ENCODE measurements around the gene DAW1.

Gene DAW1

GRCh38 chr2:227853204-227853629 lies 18.2 kb upstream of the DAW1 start:
- H3K27ac ChIP-seq, result no peak overlapping the region
- no peak for TF ChIP-seq CTCF (IDR thresholded peaks at IDR 0.05)

GRCh38 chr2:227853765-227854271 lies 17.6 kb upstream of the DAW1 start:
- peaks cover 35% of the 10 kb centered on the region for H3K27me3 ChIP-seq
- no peak overlapping the region for H3K4me3 ChIP-seq (ENCODE audit: low read depth in 1 of 2, low read length in 1 of 2)
- no peak for TF ChIP-seq CTCF (IDR thresholded peaks at IDR 0.05)
- H3K27ac ChIP-seq, result no peak overlapping the region
- H3K36me3 ChIP-seq, result no peaks in the 10 kb centered on the region
- H3K9me3 ChIP-seq, result no peaks in the 10 kb centered on the region
- H3K4me1 ChIP-seq (ENCODE audit: control insufficient read depth in 1 of 2, insufficient read depth in 1 of 2, low read depth in 1 of 2, low read length in 1 of 2), result peaks cover 3% of the 10 kb centered on the region in 2 experiments

More at GRCh38 chr2:227853204-227853629, 18.2 kb upstream of the DAW1 start:
- Histone ChIP-seq H3K4me1 (ENCODE audit: control insufficient read depth in 1 of 2, insufficient read depth in 1 of 2, low read depth in 1 of 2, low read length in 1 of 2) (peaks cover 3% of the 10 kb centered on the region in 2 experiments), H3K9me3 (no peaks in the 10 kb centered on the region), H3K36me3 (no peaks in the 10 kb centered on the region), H3K4me3 (ENCODE audit: low read depth in 1 of 2, low read length in 1 of 2) (no peak overlapping the region), H3K27me3 (peaks cover 35% of the 10 kb centered on the region)

GRCh38 chr2:227855440-227855839 lies 16.0 kb upstream of the DAW1 start:
- no peak for TF ChIP-seq CTCF (IDR thresholded peaks at IDR 0.05)
- Histone ChIP-seq H3K4me3 (ENCODE audit: low read depth in 1 of 2, low read length in 1 of 2) (no peak overlapping the region), H3K36me3 (no peaks in the 10 kb centered on the region), H3K9me3 (no peaks in the 10 kb centered on the region), H3K4me1 (ENCODE audit: control insufficient read depth in 1 of 2, insufficient read depth in 1 of 2, low read depth in 1 of 2, low read length in 1 of 2) (peaks cover 3% of the 10 kb centered on the region in 2 experiments), H3K27me3 (peaks cover 26% of the 10 kb centered on the region), H3K27ac (no peak overlapping the region)

GRCh38 chr2:227856697-227857096 lies 14.7 kb upstream of the DAW1 start:
- Histone ChIP-seq H3K4me3 (ENCODE audit: low read depth in 1 of 2, low read length in 1 of 2) (no peak overlapping the region), H3K27ac (no peak overlapping the region), H3K9me3 (no peaks in the 10 kb centered on the region), H3K27me3 (peaks cover 17% of the 10 kb centered on the region), H3K4me1 (ENCODE audit: control insufficient read depth in 1 of 2, insufficient read depth in 1 of 2, low read depth in 1 of 2, low read length in 1 of 2) (peaks cover 7 to 8% of the 10 kb centered on the region in 2 experiments), H3K36me3 (no peaks in the 10 kb centered on the region)
- no peak for TF ChIP-seq CTCF (IDR thresholded peaks at IDR 0.05)

- Histone ChIP-seq H3K4me1 (ENCODE audit: control insufficient read depth in 1 of 2, insufficient read depth in 1 of 2, low read depth in 1 of 2, low read length in 1 of 2) (peaks cover 17 to 18% of the 10 kb centered on the region in 2 experiments), H3K27ac (no peak overlapping the region), H3K4me3 (ENCODE audit: low read depth in 1 of 2, low read length in 1 of 2) (no peak overlapping the region), H3K9me3 (no peaks in the 10 kb centered on the region), H3K36me3 (no peaks in the 10 kb centered on the region), H3K27me3 (peaks cover 9% of the 10 kb centered on the region)
- TF ChIP-seq CTCF (IDR thresholded peaks at IDR 0.05), result no peak
Observed at GRCh38 chr2:227860221-227860641, 11.2 kb upstream of the DAW1 start.

All from neutrophil (primary cell).